ENCODE results near the gene IL17REL. TPM values are rescaled to one million over a fixed set of nuclear protein-coding genes. Genes with fewer than 3 reads are reported as not detected.
"Not testable (repeated sequence)": the region's sequence is repeated elsewhere in the genome, so short reads cannot be mapped to it uniquely, and the experiment has no call there.

Gene IL17REL
- total RNA-seq, 3 donors from 2014 or later, result 0.09 to 0.43 TPM; not detected in 1

GRCh38 chr22:49983148-49984042, 29.2 kb downstream of the IL17REL start:
- Histone ChIP-seq H3K4me1 (ENCODE audit: low read depth) (peaks cover 7% of the 10 kb centered on the region), H3K4me3 (no peak overlapping the region)
- intact Hi-C loops (cut with DNase I, micrococcal nuclease), result no loop called here

GRCh38 chr22:49981799-49982198, 30.8 kb downstream of the IL17REL start:
- H3K36me3 ChIP-seq (ENCODE audit: low read depth); intact Hi-C loops (cut with DNase I, micrococcal nuclease); H3K9me3 ChIP-seq; H3K4me3 ChIP-seq; DNase-seq; H3K4me1 ChIP-seq (ENCODE audit: low read depth); ATAC-seq: not testable (repeated sequence)

More at GRCh38 chr22:49983148-49984042, 29.2 kb downstream of the IL17REL start:
- no peaks in the 10 kb centered on the region for H3K36me3 ChIP-seq (ENCODE audit: low read depth)
- peak; percentile 54 for ATAC-seq
- peaks cover 4% of the 10 kb centered on the region for H3K9me3 ChIP-seq
- no peak for TF ChIP-seq CTCF (IDR thresholded peaks at IDR 0.05)
- peak in 2 of 3 donors; percentile 40 to 53 for DNase-seq

- Histone ChIP-seq H3K9me3 (peaks cover 2% of the 10 kb centered on the region), H3K4me3 (no peak overlapping the region), H3K36me3 (ENCODE audit: low read depth) (no peaks in the 10 kb centered on the region), H3K4me1 (ENCODE audit: low read depth) (peaks cover 16% of the 10 kb centered on the region)
- peak; percentile 69 for ATAC-seq
- TF ChIP-seq CTCF (IDR thresholded peaks at IDR 0.05), result peak; percentile 38
- peak in 2 of 3 donors; percentile 49 to 72 for DNase-seq
- intact Hi-C loops (cut with DNase I, micrococcal nuclease), result no loop called here
These were observed 32.8 kb downstream of the IL17REL start for GRCh38 chr22:49979587-49980264.

GRCh38 chr22:49977578-49977977, 35.0 kb downstream of the IL17REL start:
- TF ChIP-seq CTCF (IDR thresholded peaks at IDR 0.05), result no peak
- DNase-seq (peak in 1 of 3 donors; percentile 24), ATAC-seq (no peak)
- Histone ChIP-seq H3K36me3 (ENCODE audit: low read depth) (no peaks in the 10 kb centered on the region), H3K9me3 (peaks cover 2% of the 10 kb centered on the region), H3K4me3 (no peak overlapping the region), H3K4me1 (ENCODE audit: low read depth) (peaks cover 9% of the 10 kb centered on the region)
- intact Hi-C loops (cut with DNase I, micrococcal nuclease), result no loop called here

GRCh38 chr22:49976439-49977175, 36.0 kb downstream of the IL17REL start:
- TF ChIP-seq CTCF (IDR thresholded peaks at IDR 0.05), result no peak
- peak; percentile 18 for ATAC-seq
- DNase-seq, result no peak

More at GRCh38 chr22:49976439-49977175, 36.0 kb downstream of the IL17REL start:
- no peaks in the 10 kb centered on the region for H3K36me3 ChIP-seq (ENCODE audit: low read depth)
- peaks cover 15% of the 10 kb centered on the region for H3K4me1 ChIP-seq (ENCODE audit: low read depth)
- no peak overlapping the region for H3K4me3 ChIP-seq
- intact Hi-C loops (cut with DNase I, micrococcal nuclease), result no loop called here
- peaks cover 2% of the 10 kb centered on the region for H3K9me3 ChIP-seq
